Measurements from ENCODE around the gene HES4.

DNA sequence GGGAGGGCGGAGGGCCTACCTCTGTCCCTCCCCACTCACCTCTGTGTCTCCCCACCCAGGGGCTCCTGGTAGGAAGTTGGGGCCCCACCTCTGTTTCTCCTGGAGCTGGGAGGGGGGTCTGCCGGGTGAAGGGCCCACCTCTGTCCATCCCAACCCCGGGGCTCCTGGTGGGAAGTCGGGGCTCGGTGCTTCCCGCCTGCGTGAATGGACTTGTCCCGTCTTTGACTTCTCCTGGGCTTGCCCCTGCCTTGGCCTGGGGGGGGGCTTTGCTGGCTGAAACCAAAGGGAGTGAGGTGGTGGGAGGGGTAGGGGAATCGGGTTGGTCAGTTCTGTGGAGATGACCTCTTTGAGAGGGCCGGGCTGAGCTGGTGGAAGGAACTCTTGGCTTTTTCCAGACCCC lies 25.8 kb upstream of the HES4 start:
- TF ChIP-seq EZH2 (IDR thresholded peaks at IDR 0.05; ENCODE audit: borderline replicate concordance, low read depth, low read length, severe bottlenecking) = no peak
- no peak for TF ChIP-seq CTCF (IDR thresholded peaks at IDR 0.05; ENCODE audit: extremely low read depth in 1 of 2, insufficient read depth in 1 of 2, low read depth in 1 of 2, low read length in 2 of 2)
- no peak for TF ChIP-seq POLR2AphosphoS5 (IDR thresholded peaks at IDR 0.05; ENCODE audit: insufficient read depth, low read depth, low read length)
- TF ChIP-seq GATA2 (IDR thresholded peaks at IDR 0.05; ENCODE audit: insufficient read depth, insufficient read length, low read depth, low read length) = no peak
- no peak for TF ChIP-seq POLR2A (IDR thresholded peaks at IDR 0.05; ENCODE audit: low read depth, low read length)
- no peak for TF ChIP-seq MYC (IDR thresholded peaks at IDR 0.05; ENCODE audit: low read depth, low read length)
